Aorta (tissue), 5 donors: Measurements from ENCODE around the gene MAP4K3. TPM values are rescaled to one million over a fixed set of nuclear protein-coding genes. Genes with fewer than 3 reads are reported as not detected.
"Not testable (repeated sequence)": the region's sequence is repeated elsewhere in the genome, so short reads cannot be mapped to it uniquely, and the experiment has no call there.

Source experiments
- ATAC-seq: fragments of 200-7000 bp; cut with Tn5 transposase; one replicate; pipeline ENCODE4 v1.9.1; 2022; ENCODE audit warnings: moderate library complexity; ENCODE audit not compliant: low FRiP score
- DNase-seq, 2 donors: peaks; one replicate each; pipeline ENCODE4 v3.0.0-alpha.2; 2020
- H3K27ac ChIP-seq, 2 donors: one replicate each; pipeline ENCODE4 v1.5.1; 2013; ENCODE audit warnings: low read length in 2 of 2, mild to moderate bottlenecking in 2 of 2, moderate library complexity in 2 of 2, control low read depth in 1 of 2, inconsistent platforms in 1 of 2, low read depth in 1 of 2
- H3K27me3 ChIP-seq, 2 donors: one replicate each; pipeline ENCODE4 v1.6.1; 2013; ENCODE audit warnings: control low read depth in 1 of 2, low read length in 1 of 2, mild to moderate bottlenecking in 1 of 2, moderate library complexity in 1 of 2; ENCODE audit not compliant: insufficient read depth in 2 of 2, control insufficient read depth in 1 of 2
- H3K36me3 ChIP-seq, 2 donors: one replicate each; pipeline ENCODE4 v1.6.1; 2013; ENCODE audit warnings: control low read depth in 1 of 2, low read length in 1 of 2, mild to moderate bottlenecking in 1 of 2; ENCODE audit not compliant: insufficient read depth in 2 of 2, control insufficient read depth in 1 of 2
- H3K4me1 ChIP-seq, 2 donors: one replicate each; pipeline ENCODE4 v1.6.1; 2013; ENCODE audit warnings: low read length in 2 of 2, control low read depth in 1 of 2, mild to moderate bottlenecking in 1 of 2, moderate library complexity in 1 of 2; ENCODE audit not compliant: insufficient read depth in 2 of 2, control insufficient read depth in 1 of 2
- H3K4me3 ChIP-seq, 2 donors: one replicate each; pipeline ENCODE4 v1.5.1; 2013; ENCODE audit warnings: low read length in 2 of 2, control low read depth in 1 of 2, mild to moderate bottlenecking in 1 of 2
- H3K9me3 ChIP-seq: one replicate; pipeline ENCODE4 v1.6.1; 2013; ENCODE audit warnings: mild to moderate bottlenecking, low read length; ENCODE audit not compliant: control insufficient read depth
- WGBS, 2 donors: extraction: QIAGEN DNeasy Blood & Tissue Kit; methylation state at CpG; one replicate each; pipeline ENCODE4 v1.1.7; 2013; 5-methylcytosine and 5-hydroxymethylcytosine counted together
- intact Hi-C, 2 donors: fragments of 100-400 bp; cut with DNase I; formaldehyde crosslinking; loops; one replicate each; pipeline versions ENCODE4 v1.14.2 to v1.15.0; 2022
- polyA plus RNA-seq, 2 donors: library from polyadenylated mRNA; stranded (reverse); fragments of 200-250 nt; gene quantifications; one replicate each; pipeline ENCODE4 v1.2.3, GENCODE V29; 2013
- total RNA-seq, 2 donors: library from RNA; stranded (reverse); fragmentation: NEBNext Ultra II Directional; extraction: Animal tissue kit (Norgen Biotek cat#: 25700); gene quantifications; one replicate each; pipeline ENCODE4 v1.2.1, GENCODE V29; 2021
- donor health status: healthy with polysubstance abuse.
- donor health status: Bipolar disorder and iron deficiency.
- donor health status: DM: no; HTN: no; CAD: no.
- donor health status: DM: no; HTN: no; CAD: no.
- donor health status: DM: yes; HTN: yes; CAD: no.

MAP4K3 gene
- total and polyA plus RNA-seq, 4 donors = 13.9 to 50.8 (median 32.9) TPM

- Histone ChIP-seq H3K9me3 (no peaks in the 10 kb centered on the region), H3K4me3 (no peak overlapping the region), H3K27me3 (no peaks in the 10 kb centered on the region), H3K36me3 (peaks cover 0 to 6% of the 10 kb centered on the region in 2 donors), H3K4me1 (peaks cover 2 to 3% of the 10 kb centered on the region in 2 donors), H3K27ac (no peak overlapping the region)
- intact Hi-C loops = loop anchor here in 1 of 2 donors (5.0 kb wide), 1 partner anchor 60 kb away; the partner anchor contains the start of gene MAP4K3
- DNase-seq (no peak), ATAC-seq (no peak)
- 46 to 50% methylated on average over 2 of the region's 2 CpGs for WGBS, 2 donors
Measured at GRCh38 chr2:39377226-39377939, 59.7 kb downstream of the MAP4K3 start.

- ATAC-seq (no peak), DNase-seq (no peak)
- Histone ChIP-seq H3K9me3 (no peaks in the 10 kb centered on the region), H3K27me3 (no peaks in the 10 kb centered on the region), H3K36me3 (peaks cover 0 to 6% of the 10 kb centered on the region in 2 donors), H3K27ac (no peak overlapping the region), H3K4me1 (peaks cover 0 to 3% of the 10 kb centered on the region in 2 donors), H3K4me3 (no peak overlapping the region)
- 87 to 89% methylated on average over 2 of the region's 2 CpGs for WGBS, 2 donors
- intact Hi-C loops = loop anchor here in 1 of 2 donors (5.0 kb wide), 1 partner anchor 61 kb away; the partner anchor contains the start of gene MAP4K3
Measured at GRCh38 chr2:39375917-39376316, 61.2 kb downstream of the MAP4K3 start.

DNA sequence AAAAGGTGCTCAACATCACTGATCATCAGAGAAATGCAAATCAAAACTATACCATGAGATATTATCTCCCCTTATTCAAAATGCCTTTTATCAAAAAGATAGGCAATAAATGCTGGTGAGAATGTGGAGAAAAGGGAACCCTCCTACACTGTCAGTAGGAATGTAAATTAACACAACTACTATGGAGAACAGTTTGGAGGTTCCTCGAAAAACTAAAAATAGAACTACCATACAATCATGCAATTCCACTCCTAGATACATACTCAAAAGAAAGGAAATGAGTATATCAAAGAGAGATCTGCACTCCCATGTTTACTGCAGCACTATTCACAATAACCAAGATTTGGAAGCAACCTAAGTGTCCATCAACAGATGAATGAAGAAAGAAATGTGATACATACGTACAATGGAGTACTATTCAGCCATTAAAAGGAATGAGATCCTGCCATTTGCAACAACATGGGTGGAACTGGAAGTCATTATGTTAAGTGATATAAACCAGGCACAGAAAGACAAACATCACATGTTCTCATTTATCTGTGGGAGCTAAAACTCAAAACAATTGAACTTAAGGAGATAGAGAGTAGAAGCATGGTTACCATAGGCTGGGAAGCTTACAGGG lies 63.8 kb downstream of the MAP4K3 start:
- Histone ChIP-seq H3K4me1 (no peaks in the 10 kb centered on the region), H3K9me3 (no peaks in the 10 kb centered on the region), H3K4me3 (no peak overlapping the region), H3K36me3 (peaks cover 0 to 6% of the 10 kb centered on the region in 2 donors), H3K27me3 (no peaks in the 10 kb centered on the region), H3K27ac (no peak overlapping the region)
- intact Hi-C loops = no loop called here
- no peak for DNase-seq
- WGBS, 2 donors = 46 to 70% methylated on average over 2 of the region's 2 CpGs
- ATAC-seq = no peak

DNA sequence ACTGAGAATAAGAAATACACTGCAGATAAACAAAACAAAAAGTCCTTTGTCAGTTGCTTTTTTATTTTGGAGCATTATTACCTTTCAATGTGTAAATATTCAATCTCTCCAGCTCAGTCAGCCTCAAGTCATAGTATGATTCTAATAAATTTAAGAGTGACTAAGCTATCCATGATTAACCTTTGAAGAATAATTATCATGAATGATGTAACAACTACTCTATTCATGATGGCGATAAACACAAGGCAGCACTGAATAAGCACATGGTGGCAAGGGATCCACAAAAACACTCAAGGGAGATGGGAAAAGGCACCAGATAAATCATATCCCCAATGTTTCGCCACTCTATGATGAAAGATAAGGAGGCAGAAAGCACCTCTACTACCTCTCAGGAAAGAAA lies 67.0 kb downstream of the MAP4K3 start:
- Histone ChIP-seq H3K9me3 (no peaks in the 10 kb centered on the region), H3K27ac (no peak overlapping the region), H3K4me3 (no peak overlapping the region), H3K4me1 (no peaks in the 10 kb centered on the region), H3K36me3 (peaks cover 0 to 3% of the 10 kb centered on the region in 2 donors), H3K27me3 (no peaks in the 10 kb centered on the region)
- DNase-seq = no peak
- intact Hi-C loops = no loop called here
- no peak for ATAC-seq
- WGBS, 2 donors = 98 to 99% methylated on average over 2 of the region's 2 CpGs

DNA sequence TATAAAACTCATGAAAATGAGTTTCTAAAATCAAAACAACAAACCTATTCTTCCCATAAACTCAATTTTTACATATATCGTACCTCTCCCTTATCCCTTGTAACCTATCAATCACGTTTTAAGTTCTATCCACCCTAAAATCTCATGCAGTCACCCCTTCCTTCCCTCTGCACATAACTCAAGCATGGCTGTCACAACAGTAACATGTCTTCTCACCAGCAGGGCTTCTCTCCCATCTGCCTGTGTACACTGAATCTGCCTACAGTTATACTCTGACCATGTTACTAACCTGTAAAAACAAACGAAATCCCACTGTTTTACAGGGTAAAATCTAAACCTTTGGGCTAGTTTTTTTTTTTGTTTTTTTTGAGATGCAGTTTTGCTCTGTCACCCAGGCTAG lies 68.2 kb downstream of the MAP4K3 start:
- 74 to 76% methylated on average over 3 of the region's 3 CpGs for WGBS, 2 donors
- intact Hi-C loops = no loop called here
- Histone ChIP-seq H3K27ac (no peak overlapping the region), H3K27me3 (no peaks in the 10 kb centered on the region), H3K9me3 (no peaks in the 10 kb centered on the region), H3K4me3 (no peak overlapping the region), H3K36me3 (peaks cover 0 to 3% of the 10 kb centered on the region in 2 donors), H3K4me1 (no peaks in the 10 kb centered on the region)
- ATAC-seq = no peak
- no peak for DNase-seq

GRCh38 chr2:39368376-39368775 lies 68.7 kb downstream of the MAP4K3 start:
- ATAC-seq (no peak), DNase-seq (no peak)
- intact Hi-C loops = no loop called here

DNA sequence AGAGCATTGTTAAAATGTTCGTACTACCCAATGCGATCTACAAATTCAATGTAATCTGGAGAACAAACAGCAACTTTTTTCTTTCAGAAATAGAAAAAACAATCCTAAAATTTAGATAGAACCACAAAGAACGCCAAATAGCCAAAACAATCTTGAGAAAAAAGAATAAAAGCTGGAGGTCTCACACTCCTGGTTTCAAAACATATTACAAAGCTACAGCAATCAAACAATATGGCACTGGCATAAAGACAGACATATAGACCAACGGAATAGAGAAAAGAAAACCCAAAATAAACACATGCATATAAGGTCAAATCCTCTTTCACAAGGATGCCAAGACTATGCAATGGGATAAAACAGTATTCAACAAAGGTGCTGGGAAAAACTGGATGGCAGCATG lies 74.5 kb downstream of the MAP4K3 start:
- no peak overlapping the region for H3K27ac ChIP-seq
- H3K4me1 ChIP-seq = no peaks in the 10 kb centered on the region
- DNase-seq = no peak
- ATAC-seq = no peak
- WGBS, 2 donors = 93 to 94% methylated on average over 4 of the region's 4 CpGs
- H3K27me3 ChIP-seq = no peaks in the 10 kb centered on the region
- intact Hi-C loops = no loop called here
- H3K4me3 ChIP-seq = no peak overlapping the region
- peaks cover 2% of the 10 kb centered on the region for H3K9me3 ChIP-seq
- peaks cover 0 to 2% of the 10 kb centered on the region in 2 donors for H3K36me3 ChIP-seq

More at GRCh38 chr2:39368376-39368775, 68.7 kb downstream of the MAP4K3 start:
- no peak overlapping the region for H3K27ac ChIP-seq
- H3K4me1 ChIP-seq = no peaks in the 10 kb centered on the region
- H3K27me3 ChIP-seq = no peaks in the 10 kb centered on the region
- WGBS, 2 donors = 54% methylated on average over 3 of the region's 3 CpGs
- H3K4me3 ChIP-seq = no peak overlapping the region
- H3K36me3 ChIP-seq = peaks cover 0 to under 1% of the 10 kb centered on the region in 2 donors
- H3K9me3 ChIP-seq = no peaks in the 10 kb centered on the region

GRCh38 chr2:39361511-39361910 lies 75.6 kb downstream of the MAP4K3 start:
- H3K9me3 ChIP-seq = peaks cover 2% of the 10 kb centered on the region

DNA sequence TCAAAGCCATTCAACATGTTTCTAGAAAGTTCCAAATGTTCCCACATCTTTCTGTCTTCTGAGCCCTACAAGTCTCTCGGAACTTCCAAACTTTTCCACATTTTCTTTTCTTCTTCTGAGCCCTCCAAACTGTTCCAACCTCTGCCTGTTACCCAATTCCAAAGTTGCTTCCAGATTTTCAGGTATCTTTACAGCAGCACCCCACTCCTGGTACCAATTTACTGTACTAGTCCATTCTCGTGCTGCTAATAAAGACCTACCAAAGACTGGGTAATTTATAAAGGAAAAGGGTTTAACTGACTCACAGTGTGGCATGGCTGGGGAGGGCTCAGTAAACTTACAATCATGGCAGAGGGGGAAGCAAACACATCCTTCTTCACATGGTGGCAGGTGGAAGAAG lies 76.7 kb downstream of the MAP4K3 start:
- H3K36me3 ChIP-seq, H3K9me3 ChIP-seq, H3K4me1 ChIP-seq, H3K27ac ChIP-seq, H3K27me3 ChIP-seq, ATAC-seq, intact Hi-C loops, H3K4me3 ChIP-seq, DNase-seq: not testable (repeated sequence)
- 97% methylated on average over 2 of the region's 2 CpGs for WGBS, 2 donors

More at GRCh38 chr2:39361511-39361910, 75.6 kb downstream of the MAP4K3 start:
- peaks cover 0 to 2% of the 10 kb centered on the region in 2 donors for H3K36me3 ChIP-seq
- H3K27ac ChIP-seq = no peak overlapping the region
- H3K27me3 ChIP-seq = no peaks in the 10 kb centered on the region
- DNase-seq (no peak), ATAC-seq (no peak)
- peaks cover 0 to 4% of the 10 kb centered on the region in 2 donors for H3K4me1 ChIP-seq
- no peak overlapping the region for H3K4me3 ChIP-seq
- intact Hi-C loops = no loop called here
